ENCODE measurements around the gene TSPAN32. TPM values are rescaled to one million over a fixed set of nuclear protein-coding genes. Genes with fewer than 3 reads are reported as not detected.

Gene TSPAN32
- total and polyA plus RNA-seq, 2 donors (not counting 3 experiments of a cell fraction or from before 2014, with no cell fraction given): not detected

DNA sequence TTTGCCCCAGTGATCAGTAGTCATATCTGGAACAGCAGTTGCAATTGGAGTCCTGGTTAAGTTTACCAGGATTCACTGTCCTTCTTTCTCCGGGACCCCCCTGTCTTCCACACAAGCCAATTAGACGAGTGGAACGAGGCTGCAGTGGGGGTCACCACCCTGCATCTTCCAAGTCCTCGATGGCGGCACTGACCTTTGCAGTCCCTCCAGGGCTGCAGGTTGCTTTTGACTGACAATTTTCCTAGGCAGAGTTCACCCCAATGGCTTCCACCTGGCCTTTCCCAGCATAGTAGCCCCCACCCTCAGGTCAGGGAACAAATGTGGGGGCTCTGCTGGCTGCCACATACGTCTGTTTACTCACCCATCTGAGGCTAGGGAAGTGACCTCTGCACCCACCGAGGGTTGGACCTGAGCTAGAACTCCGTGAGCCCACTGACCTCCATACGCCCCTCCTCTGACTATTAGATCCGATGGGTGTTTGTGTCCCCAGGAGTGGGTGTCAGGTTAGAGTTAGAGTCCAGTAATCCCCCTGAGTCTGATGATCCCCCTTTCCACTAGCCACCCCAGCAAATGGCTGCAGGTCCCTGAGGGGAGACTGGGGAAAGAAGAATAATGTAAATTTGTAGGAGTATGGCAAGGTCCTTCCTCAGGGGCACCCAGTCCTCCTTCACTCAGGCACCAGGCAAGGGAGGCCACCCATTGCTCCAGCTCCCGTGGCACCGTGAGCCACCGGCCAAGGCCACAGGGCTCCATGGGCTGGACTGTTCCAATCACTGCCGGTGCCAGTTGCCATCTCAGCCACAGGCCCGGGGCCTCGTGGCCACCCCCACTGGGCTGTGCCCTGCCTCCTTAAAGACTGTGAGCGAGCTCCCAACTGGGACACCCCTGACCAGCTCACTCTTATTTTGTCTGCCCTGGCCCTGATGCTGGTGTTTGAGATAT, 5.6 kb upstream of the TSPAN32 start:
- no peak for DNase-seq (ENCODE audit: low read depth, low spot score)
- no peak overlapping the region for H3K9ac ChIP-seq (replicated peaks; ENCODE audit: extremely low read depth, insufficient read depth, low read length)
- BruUV-seq (replicated peaks): no TSS peak
- no peak overlapping the region for H2AFZ ChIP-seq (ENCODE audit: low read depth, low read length)
- H3K9me1 ChIP-seq (replicated peaks; ENCODE audit: control insufficient read depth, extremely low read depth, insufficient read depth, low read length): no peaks in the 10 kb centered on the region
- TF ChIP-seq, protein P1, sequence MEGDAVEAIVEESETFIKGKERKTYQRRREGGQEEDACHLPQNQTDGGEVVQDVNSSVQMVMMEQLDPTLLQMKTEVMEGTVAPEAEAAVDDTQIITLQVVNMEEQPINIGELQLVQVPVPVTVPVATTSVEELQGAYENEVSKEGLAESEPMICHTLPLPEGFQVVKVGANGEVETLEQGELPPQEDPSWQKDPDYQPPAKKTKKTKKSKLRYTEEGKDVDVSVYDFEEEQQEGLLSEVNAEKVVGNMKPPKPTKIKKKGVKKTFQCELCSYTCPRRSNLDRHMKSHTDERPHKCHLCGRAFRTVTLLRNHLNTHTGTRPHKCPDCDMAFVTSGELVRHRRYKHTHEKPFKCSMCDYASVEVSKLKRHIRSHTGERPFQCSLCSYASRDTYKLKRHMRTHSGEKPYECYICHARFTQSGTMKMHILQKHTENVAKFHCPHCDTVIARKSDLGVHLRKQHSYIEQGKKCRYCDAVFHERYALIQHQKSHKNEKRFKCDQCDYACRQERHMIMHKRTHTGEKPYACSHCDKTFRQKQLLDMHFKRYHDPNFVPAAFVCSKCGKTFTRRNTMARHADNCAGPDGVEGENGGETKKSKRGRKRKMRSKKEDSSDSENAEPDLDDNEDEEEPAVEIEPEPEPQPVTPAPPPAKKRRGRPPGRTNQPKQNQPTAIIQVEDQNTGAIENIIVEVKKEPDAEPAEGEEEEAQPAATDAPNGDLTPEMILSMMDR (IDR thresholded peaks at IDR 0.05; ENCODE audit: extremely low read depth in 1 of 2, insufficient read depth in 1 of 2, low read depth in 1 of 2, low read length in 2 of 2): no peak
- TF ChIP-seq FOS (IDR thresholded peaks at IDR 0.05; ENCODE audit: borderline replicate concordance, insufficient read depth, low read length): no peak
- TF ChIP-seq, protein P2, sequence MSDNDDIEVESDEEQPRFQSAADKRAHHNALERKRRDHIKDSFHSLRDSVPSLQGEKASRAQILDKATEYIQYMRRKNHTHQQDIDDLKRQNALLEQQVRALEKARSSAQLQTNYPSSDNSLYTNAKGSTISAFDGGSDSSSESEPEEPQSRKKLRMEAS (IDR thresholded peaks at IDR 0.05; ENCODE audit: insufficient read depth, insufficient read length): no peak
- no peak for TF ChIP-seq POLR2A (IDR thresholded peaks at IDR 0.05; ENCODE audit: low read depth, low read length)
- no peaks in the 10 kb centered on the region for H3K9me3 ChIP-seq (replicated peaks; ENCODE audit: control insufficient read depth, insufficient read depth, low read length)
- H3K79me2 ChIP-seq (ENCODE audit: control insufficient read depth, insufficient read depth, low read length): no peaks in the 10 kb centered on the region
- ChIA-PET POLR2A (interaction anchor here (0.6 kb wide), 1 partner anchor 881 kb away, joined by 3 read pairs; no protein-coding TSS in a partner anchor), CTCF (interaction anchor here (1.2 to 1.4 kb wide), 2 partner anchors 121 to 123 kb away, joined by 3 read pairs; no protein-coding TSS in a partner anchor)
- no peaks in the 10 kb centered on the region for H3K36me3 ChIP-seq (ENCODE audit: control insufficient read depth in 2 of 2, extremely low read depth in 1 of 2, insufficient read depth in 2 of 2, low read length in 2 of 2)
- dilution Hi-C loops (cut with MboI; ENCODE audit: extremely low pct_ligation_motif_present, low sequenced_read_pairs) (no loop called here), intact Hi-C loops (cut with micrococcal nuclease) (no loop called here)
- H4K20me1 ChIP-seq (replicated peaks; ENCODE audit: control insufficient read depth, extremely low read depth, insufficient read depth, low read length): no peaks in the 10 kb centered on the region
- H3K4me3 ChIP-seq (replicated peaks in 1 of 3; ENCODE audit: insufficient read depth in 1 of 3, low read depth in 1 of 3, low read length in 3 of 3): no peak overlapping the region
- H3K27me3 ChIP-seq (ENCODE audit: control insufficient read depth in 2 of 2, insufficient read depth in 2 of 2, low read length in 2 of 2): no peaks in the 10 kb centered on the region
- no peak overlapping the region for H3K27ac ChIP-seq (ENCODE audit: insufficient read depth, low read depth, low read length)
- no peak overlapping the region for H3K4me2 ChIP-seq (ENCODE audit: insufficient read depth, low read length)
- FAIRE-seq: no peak
- no peaks in the 10 kb centered on the region for H3K4me1 ChIP-seq (ENCODE audit: control insufficient read depth, extremely low read depth, insufficient read depth, low read length)

Measured in endothelial cell of umbilical vein (primary cell).